Astrocyte (in vitro differentiated cells and primary cell): ENCODE measurements around the gene ZNF185. TPM values are rescaled to one million over a fixed set of nuclear protein-coding genes. Genes with fewer than 3 reads are reported as not detected.

Experiments
- DNase-seq: peaks from one replicate; pipeline ENCODE4 v3.0.0-alpha.2; 2010; ENCODE audit warnings: low read depth
- FAIRE-seq: peaks from 2 replicates; lab custom pipeline; 2011; peaks lifted over from hg19 to GRCh38; lab: Jason Lieb, UNC
- H2AFZ ChIP-seq: 2 replicates; pipeline ENCODE4 v1.6.0; 2012; ENCODE audit warnings: low read depth, low read length, inconsistent platforms
- H3K27ac ChIP-seq: 2 replicates; pipeline ENCODE4 v1.5.1; 2011; ENCODE audit warnings: low read depth, low read length, inconsistent platforms
- H3K27me3 ChIP-seq: 2 replicates; pipeline ENCODE4 v1.6.0; 2011; ENCODE audit warnings: low read length, inconsistent platforms; ENCODE audit not compliant: insufficient read depth
- H3K36me3 ChIP-seq: 2 replicates; pipeline ENCODE4 v1.5.1; 2011; ENCODE audit warnings: low read length, inconsistent platforms; ENCODE audit not compliant: insufficient read depth
- H3K4me1 ChIP-seq: 2 replicates; pipeline ENCODE4 v1.5.1; 2011; ENCODE audit warnings: low read length, inconsistent platforms; ENCODE audit not compliant: insufficient read depth
- H3K4me2 ChIP-seq: 2 replicates; pipeline ENCODE4 v1.6.0; 2012; ENCODE audit warnings: low read length, inconsistent platforms
- H3K4me3 ChIP-seq: 2 replicates; pipeline ENCODE4 v1.5.1; 2011; ENCODE audit warnings: low read depth, mild to moderate bottlenecking, low read length, inconsistent platforms; ENCODE audit not compliant: insufficient read depth
- H3K79me2 ChIP-seq: 2 replicates; pipeline ENCODE4 v1.6.0; 2012; ENCODE audit warnings: mild to moderate bottlenecking, low read length, inconsistent platforms; ENCODE audit not compliant: insufficient read depth
- H3K9ac ChIP-seq: 2 replicates; pipeline ENCODE4 v1.6.0; 2012; ENCODE audit warnings: mild to moderate bottlenecking, low read length, inconsistent platforms
- H3K9me3 ChIP-seq: 2 replicates; pipeline ENCODE4 v1.5.1; 2012; ENCODE audit warnings: low read depth, mild to moderate bottlenecking, low read length, inconsistent platforms; ENCODE audit not compliant: insufficient read depth
- H4K20me1 ChIP-seq: 2 replicates; pipeline ENCODE4 v1.6.0; 2012; ENCODE audit warnings: low read length, inconsistent platforms; ENCODE audit not compliant: insufficient read depth
- H3K27ac Mint-ChIP-seq: one replicate; pipeline ENCODE4 v1.8.0; 2021; ENCODE audit warnings: mild to moderate bottlenecking, mixed read lengths; ENCODE audit not compliant: unreplicated experiment
- H3K27me3 Mint-ChIP-seq: one replicate; pipeline ENCODE4 v1.8.0; 2021; ENCODE audit warnings: low read depth, mixed read lengths; ENCODE audit not compliant: unreplicated experiment
- H3K36me3 Mint-ChIP-seq: one replicate; pipeline ENCODE4 v1.8.0; 2021; ENCODE audit warnings: low read depth, mixed read lengths; ENCODE audit not compliant: unreplicated experiment
- H3K4me1 Mint-ChIP-seq: one replicate; pipeline ENCODE4 v1.8.0; 2021; ENCODE audit warnings: low read depth, mixed read lengths; ENCODE audit not compliant: unreplicated experiment
- H3K4me3 Mint-ChIP-seq: one replicate; pipeline ENCODE4 v1.8.0; 2021; ENCODE audit warnings: mild to moderate bottlenecking, moderate library complexity, mixed read lengths; ENCODE audit not compliant: unreplicated experiment
- H3K9me3 Mint-ChIP-seq: one replicate; pipeline ENCODE4 v1.8.0; 2021; ENCODE audit warnings: mild to moderate bottlenecking, mixed read lengths; ENCODE audit not compliant: unreplicated experiment
- CTCF ChIP-seq: IDR thresholded peaks from 2 replicates; pipeline ENCODE4 v1.5.1; 2011; ENCODE audit warnings: low read depth, mild to moderate bottlenecking, inconsistent platforms, low read length, moderate library complexity; ENCODE audit not compliant: insufficient read depth
- EZH2 ChIP-seq: IDR thresholded peaks from 2 replicates; pipeline ENCODE4 v1.6.1; 2012; ENCODE audit warnings: mild to moderate bottlenecking, low read length, inconsistent platforms; ENCODE audit not compliant: insufficient read depth
- total RNA-seq: library from RNA; stranded (reverse); gene quantifications from 2 replicates; pipeline ENCODE4 v1.2.1, GENCODE V29; 2021

The ZNF185 gene
- total RNA-seq, 1 donor from 2014 or later = 16.2 TPM

- H3K79me2 ChIP-seq = no peaks in the 10 kb centered on the region
- H3K27me3 ChIP-seq = no peaks in the 10 kb centered on the region
- Mint-ChIP-seq H3K9me3 (no peaks in the 10 kb centered on the region), H3K27me3 (no peaks in the 10 kb centered on the region), H3K36me3 (no peaks in the 10 kb centered on the region), H3K4me1 (peaks cover 13% of the 10 kb centered on the region), H3K27ac (no peak overlapping the region), H3K4me3 (no peak overlapping the region)
- TF ChIP-seq EZH2 (no peak), CTCF (no peak)
- no peaks in the 10 kb centered on the region for H3K9me3 ChIP-seq
- no peak overlapping the region for H3K4me3 ChIP-seq
- no peaks in the 10 kb centered on the region for H4K20me1 ChIP-seq
- H3K4me1 ChIP-seq = peaks cover 33% of the 10 kb centered on the region
- H3K4me2 ChIP-seq = no peak overlapping the region
- peak; percentile 66 for FAIRE-seq
- no peak overlapping the region for H2AFZ ChIP-seq
- H3K36me3 ChIP-seq = no peaks in the 10 kb centered on the region
- DNase-seq = no peak
- H3K9ac ChIP-seq = no peak overlapping the region
- no peak overlapping the region for H3K27ac ChIP-seq
Observed at GRCh38 chrX:152899874-152900719, 2.2 kb downstream of the ZNF185 start.

- no peak overlapping the region for H2AFZ ChIP-seq
- no peaks in the 10 kb centered on the region for H4K20me1 ChIP-seq
- peaks cover 13% of the 10 kb centered on the region for H3K4me1 Mint-ChIP-seq
- H3K9ac ChIP-seq = no peak overlapping the region
- TF ChIP-seq EZH2 (no peak), CTCF (no peak)
- H3K79me2 ChIP-seq = no peaks in the 10 kb centered on the region
- H3K36me3 Mint-ChIP-seq = no peaks in the 10 kb centered on the region
- no peak for FAIRE-seq
- H3K9me3 Mint-ChIP-seq = no peaks in the 10 kb centered on the region
- peaks cover 33% of the 10 kb centered on the region for H3K4me1 ChIP-seq
- H3K4me2 ChIP-seq = no peak overlapping the region
- no peak overlapping the region for H3K27ac Mint-ChIP-seq
- no peak for DNase-seq
- H3K4me3 Mint-ChIP-seq = no peak overlapping the region
- no peaks in the 10 kb centered on the region for H3K9me3 ChIP-seq
- no peaks in the 10 kb centered on the region for H3K27me3 Mint-ChIP-seq
- no peaks in the 10 kb centered on the region for H3K27me3 ChIP-seq
- no peaks in the 10 kb centered on the region for H3K36me3 ChIP-seq
- H3K27ac ChIP-seq = no peak overlapping the region
- H3K4me3 ChIP-seq = no peak overlapping the region
Observed at GRCh38 chrX:152900937-152901445, 3.1 kb downstream of the ZNF185 start.
